Progenitor cell of endocrine pancreas (in vitro differentiated cells): ENCODE results near the gene DAAM2. TPM values are rescaled to one million over a fixed set of nuclear protein-coding genes. Genes with fewer than 3 reads are reported as not detected.

Source experiments
- DNase-seq: peaks from one replicate; pipeline ENCODE4 v3.0.0; 2021; ENCODE audit warnings: low spot score; ENCODE audit not compliant: unreplicated experiment
- H3K27ac Mint-ChIP-seq: 2 replicates; pipeline ENCODE4 v1.8.0; 2021; ENCODE audit warnings: mild to moderate bottlenecking, moderate library complexity, mixed read lengths
- H3K27me3 Mint-ChIP-seq: 2 replicates; pipeline ENCODE4 v1.8.0; 2021; ENCODE audit warnings: mixed read lengths
- H3K36me3 Mint-ChIP-seq: 2 replicates; pipeline ENCODE4 v1.8.0; 2022; ENCODE audit warnings: mixed read lengths; ENCODE audit not compliant: insufficient read depth
- H3K4me1 Mint-ChIP-seq: 2 replicates; pipeline ENCODE4 v1.8.0; 2021; ENCODE audit warnings: low read depth, mixed read lengths
- H3K4me3 Mint-ChIP-seq: 2 replicates; pipeline ENCODE4 v1.8.0; 2021; ENCODE audit warnings: low read depth, mild to moderate bottlenecking, moderate library complexity, mixed read lengths
- H3K9me3 Mint-ChIP-seq: 2 replicates; pipeline ENCODE4 v1.8.0; 2021; ENCODE audit warnings: low read depth, mixed read lengths
- CTCF ChIP-seq: fragments of 200-600 bp; sonication (generic); IDR thresholded peaks from one replicate; pipeline ENCODE4 v1.5.0; 2021; ENCODE audit warnings: antibody characterized with exemption, mild to moderate bottlenecking; ENCODE audit not compliant: unreplicated experiment
- total RNA-seq: library from RNA; stranded (reverse); gene quantifications from 2 replicates; pipeline ENCODE4 v1.2.1, GENCODE V29; 2021

The DAAM2 gene
- total RNA-seq, 1 donor from 2014 or later: 6.3 TPM

DNA sequence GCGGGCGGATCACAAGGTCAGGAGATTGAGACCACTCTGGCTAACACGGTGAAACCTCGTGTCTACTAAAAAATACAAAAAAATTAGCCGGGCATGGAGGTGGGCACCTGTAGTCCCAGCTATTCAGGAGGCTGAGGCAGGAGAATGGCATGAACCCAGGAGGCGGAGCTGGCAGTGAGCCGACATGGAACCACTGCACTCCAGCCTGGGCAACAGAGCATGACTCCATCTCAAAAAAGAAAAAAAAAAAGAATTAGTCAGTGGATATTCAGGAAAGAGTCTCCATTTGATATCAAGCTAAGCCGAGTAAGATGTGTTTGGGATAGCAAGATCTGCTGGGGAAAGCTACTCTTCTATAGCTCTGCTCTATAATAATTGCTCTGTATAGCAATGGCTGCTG, 101.1 kb downstream of the DAAM2 start:
- H3K27ac Mint-ChIP-seq: no peak overlapping the region
- no peak overlapping the region for H3K4me3 Mint-ChIP-seq
- H3K4me1 Mint-ChIP-seq: peaks cover 3% of the 10 kb centered on the region
- peaks cover 5% of the 10 kb centered on the region for H3K36me3 Mint-ChIP-seq
- no peaks in the 10 kb centered on the region for H3K9me3 Mint-ChIP-seq
- DNase-seq: no peak
- TF ChIP-seq CTCF: no peak
- peaks cover 12% of the 10 kb centered on the region for H3K27me3 Mint-ChIP-seq

DNA sequence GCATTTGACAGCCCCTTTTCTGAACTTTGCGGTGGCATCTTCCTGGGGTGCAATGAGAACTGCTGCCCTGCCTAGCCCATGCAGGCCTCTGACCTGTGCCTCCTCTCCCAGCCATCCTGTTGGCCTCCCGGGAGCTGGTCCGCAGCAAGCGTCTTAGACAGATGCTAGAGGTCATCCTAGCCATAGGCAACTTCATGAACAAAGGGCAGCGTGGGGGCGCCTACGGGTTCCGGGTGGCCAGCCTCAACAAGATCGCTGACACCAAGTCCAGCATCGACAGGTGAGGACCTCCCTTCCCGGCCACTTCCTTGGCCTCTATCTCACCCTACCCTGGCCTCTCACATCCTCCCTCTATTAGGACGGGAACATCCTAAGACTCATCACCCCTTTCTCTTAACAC, 104.5 kb downstream of the DAAM2 start:
- H3K4me3 Mint-ChIP-seq: no peak overlapping the region
- H3K4me1 Mint-ChIP-seq: no peaks in the 10 kb centered on the region
- H3K9me3 Mint-ChIP-seq: no peaks in the 10 kb centered on the region
- no peak for TF ChIP-seq CTCF
- H3K27ac Mint-ChIP-seq: no peak overlapping the region
- no peak for DNase-seq
- peaks cover 5% of the 10 kb centered on the region for H3K36me3 Mint-ChIP-seq
- peaks cover 7% of the 10 kb centered on the region for H3K27me3 Mint-ChIP-seq

GRCh38 chr6:39897698-39898097, 105.5 kb downstream of the DAAM2 start:
- no peaks in the 10 kb centered on the region for H3K9me3 Mint-ChIP-seq
- H3K4me1 Mint-ChIP-seq: no peaks in the 10 kb centered on the region
- no peak for DNase-seq
- no peak overlapping the region for H3K27ac Mint-ChIP-seq
- peaks cover 5% of the 10 kb centered on the region for H3K36me3 Mint-ChIP-seq
- H3K4me3 Mint-ChIP-seq: no peak overlapping the region
- peaks cover 7% of the 10 kb centered on the region for H3K27me3 Mint-ChIP-seq
- no peak for TF ChIP-seq CTCF

DNA sequence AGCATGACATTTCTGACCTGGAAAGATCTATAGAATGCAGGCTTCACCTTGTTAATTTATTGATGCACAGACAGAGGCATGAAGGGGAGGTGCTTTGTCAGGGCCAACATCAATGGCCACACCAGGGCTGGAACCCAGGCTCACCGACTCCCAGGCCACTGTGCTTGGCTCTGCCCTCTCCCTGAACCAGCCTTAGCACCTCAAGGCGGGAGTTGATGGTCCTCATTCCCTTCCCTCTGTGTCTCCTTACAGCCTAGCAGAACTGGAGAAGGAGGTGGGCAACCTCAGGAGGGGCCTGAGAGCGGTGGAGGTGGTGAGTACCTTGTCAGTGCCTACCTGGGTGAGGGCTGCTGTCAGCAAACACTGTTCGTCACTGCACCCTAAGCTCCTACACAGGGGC, 106.4 kb downstream of the DAAM2 start:
- Mint-ChIP-seq H3K4me3 (no peak overlapping the region), H3K4me1 (no peaks in the 10 kb centered on the region), H3K9me3 (no peaks in the 10 kb centered on the region), H3K36me3 (peaks cover 5% of the 10 kb centered on the region), H3K27me3 (peaks cover 7% of the 10 kb centered on the region), H3K27ac (no peak overlapping the region)
- no peak for DNase-seq
- no peak for TF ChIP-seq CTCF

GRCh38 chr6:39899554-39900295, 107.5 kb downstream of the DAAM2 start:
- Mint-ChIP-seq H3K9me3 (no peaks in the 10 kb centered on the region), H3K36me3 (peaks cover 5% of the 10 kb centered on the region), H3K27ac (no peak overlapping the region), H3K4me3 (no peak overlapping the region), H3K4me1 (no peaks in the 10 kb centered on the region), H3K27me3 (peaks cover 7% of the 10 kb centered on the region)
- TF ChIP-seq CTCF: no peak
- DNase-seq: no peak
